ENCODE measurements around the gene TMEM74B. TPM values are rescaled to one million over a fixed set of nuclear protein-coding genes. Genes with fewer than 3 reads are reported as not detected.
"Not testable (repeated sequence)": the region's sequence is repeated elsewhere in the genome, so short reads cannot be mapped to it uniquely, and the experiment has no call there.

The TMEM74B gene
- total RNA-seq (2014; rRNA removed; shearing (Covaris generic)): not detected in 2 replicates

DNA sequence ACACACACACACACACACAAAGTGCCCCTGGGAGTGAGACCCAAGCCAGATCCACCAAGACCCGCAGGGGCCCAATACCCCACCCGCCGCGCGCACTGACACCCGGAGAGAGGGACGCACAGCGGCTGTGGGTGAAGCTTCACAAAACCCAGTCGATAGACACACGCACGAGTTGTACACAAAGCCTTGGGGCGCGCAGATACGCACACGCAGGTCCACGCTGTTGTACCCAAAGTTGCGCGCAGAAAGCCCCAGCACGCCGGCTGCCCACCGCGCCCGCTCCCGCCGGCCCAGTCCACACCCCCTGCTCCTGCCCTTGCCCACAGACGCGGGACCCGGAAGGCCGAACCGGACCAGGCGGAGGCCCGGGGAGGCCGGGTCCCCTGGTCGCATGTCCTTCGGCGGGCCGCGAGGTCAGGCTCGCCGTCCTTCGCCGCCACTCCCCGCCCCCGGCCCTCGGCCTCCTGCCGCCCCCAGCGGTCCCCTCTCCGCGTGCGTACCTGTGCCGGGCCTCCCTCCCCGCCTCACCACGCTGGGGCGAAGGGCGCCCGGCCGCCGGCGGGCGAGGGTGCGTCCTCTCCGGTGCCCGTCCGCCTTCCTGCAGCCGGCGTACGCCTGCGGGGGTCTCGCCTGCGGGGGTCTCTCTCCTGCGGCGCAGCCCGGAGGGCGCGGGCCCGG is at the start of gene TMEM74B:
Gene TMEM74B, minus strand, starts transcription at position 344 of the 678 bp plus-strand sequence. CDS start 1,180 bp downstream, outside the sequence.
- no peak for DNase-seq (ENCODE audit: low read depth)

DNA sequence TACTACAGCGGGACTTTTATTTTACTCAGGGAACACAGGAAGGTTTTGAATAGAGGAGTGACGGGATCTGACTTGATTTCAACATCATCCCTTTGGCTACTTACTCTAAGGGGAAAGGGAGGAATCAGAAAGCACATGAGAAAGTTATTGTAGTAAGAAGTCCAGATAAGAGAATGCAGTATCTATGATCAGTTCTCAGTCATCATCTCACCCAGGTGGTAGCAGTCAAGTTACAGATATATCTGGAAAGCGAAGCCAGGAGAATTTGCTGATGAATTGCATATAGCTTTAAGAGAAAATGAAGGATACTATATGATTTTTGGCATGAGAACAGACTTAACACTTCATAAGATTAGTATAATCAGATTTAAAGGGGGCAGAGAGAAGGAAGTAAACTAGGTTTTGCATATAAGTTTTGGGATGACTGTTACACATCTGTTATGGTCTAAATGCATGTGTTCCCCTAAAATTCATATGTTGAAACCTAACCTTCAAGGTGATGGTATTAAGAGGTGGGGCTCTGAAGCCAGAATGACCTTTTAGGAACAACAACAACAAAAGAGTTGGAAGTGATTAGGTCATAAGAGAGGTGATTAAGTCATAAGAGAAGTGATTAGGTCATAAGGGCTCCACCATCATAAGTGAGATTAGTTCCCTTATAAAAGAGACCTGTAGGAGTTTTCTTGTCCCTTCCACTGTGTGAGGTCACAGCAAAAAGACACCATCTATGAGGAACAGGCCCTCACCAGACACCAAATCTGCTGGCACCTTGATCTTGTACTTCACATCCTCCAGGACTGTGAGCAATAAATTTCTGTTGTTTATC is 47.7 kb upstream of the TMEM74B start:
- no peak for DNase-seq (ENCODE audit: low read depth)

DNA sequence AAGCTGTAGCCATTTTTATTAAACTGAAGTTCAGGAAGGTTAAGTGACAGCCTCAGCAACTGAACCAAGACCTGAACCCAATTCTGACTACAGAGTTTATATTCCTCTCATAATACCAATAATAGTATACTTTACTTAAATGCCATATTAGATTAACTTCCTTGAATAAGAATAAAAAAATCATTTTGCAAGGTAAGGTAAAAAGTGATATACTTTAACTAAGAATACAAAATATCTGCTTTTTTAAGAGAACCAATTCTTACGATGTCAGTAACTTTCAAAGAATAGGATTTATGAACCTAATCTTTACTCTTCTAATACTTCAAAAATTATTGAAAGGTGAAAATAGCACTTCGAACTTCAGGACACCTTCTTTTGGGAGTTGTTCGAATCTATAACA is 44.8 kb upstream of the TMEM74B start:
- no peak for DNase-seq (ENCODE audit: low read depth)

DNA sequence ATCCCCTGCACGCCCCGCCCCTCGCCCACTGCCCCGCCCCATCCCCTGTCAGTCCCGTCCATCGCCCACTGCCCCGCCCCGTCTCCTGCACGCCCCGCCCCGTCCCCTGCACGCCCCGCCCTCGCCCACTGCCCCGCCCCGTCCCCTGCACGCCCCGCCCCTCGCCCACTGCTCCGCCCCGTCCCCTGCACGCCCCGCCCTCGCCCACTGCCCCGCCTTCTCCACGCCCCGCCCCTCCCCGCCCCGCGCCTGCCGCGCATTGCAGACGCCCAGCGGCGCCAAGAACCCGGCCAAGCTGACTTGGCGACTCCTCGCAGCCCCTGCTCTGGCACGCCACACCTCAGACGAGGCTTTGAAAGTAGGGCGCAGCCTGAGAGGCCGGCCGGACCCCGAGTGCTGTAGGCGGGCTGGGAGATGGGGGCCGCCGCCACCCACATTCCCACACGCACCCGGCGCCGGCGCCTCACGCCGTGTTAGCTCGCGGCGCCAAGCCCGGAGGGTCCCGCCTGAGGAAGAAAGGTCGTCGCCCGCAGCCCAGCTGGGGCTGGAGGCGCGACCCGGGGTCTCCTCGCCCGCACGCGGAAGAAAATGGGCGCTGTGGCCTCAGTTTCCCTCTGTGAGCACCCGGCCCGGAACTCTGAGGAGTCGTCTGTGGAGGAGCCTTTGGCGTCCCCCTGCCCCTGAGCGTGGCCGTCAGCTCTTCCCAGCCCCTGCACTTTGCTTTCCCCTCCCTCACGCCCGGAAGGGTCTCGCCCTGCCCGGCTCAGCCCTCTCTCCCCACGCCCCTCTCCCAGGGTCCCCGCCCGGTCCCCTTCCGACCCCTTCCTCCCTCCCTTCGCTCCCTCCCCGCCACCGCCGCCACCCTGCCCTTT is 41.2 kb upstream of the TMEM74B start, which contains the start of gene RAD21L1:
Gene RAD21L1, plus strand, starts transcription at position 262 of the 872 bp plus-strand sequence. CDS start 2,410 bp downstream, outside the sequence.
- peak; percentile 70 for DNase-seq (ENCODE audit: low read depth)

DNA sequence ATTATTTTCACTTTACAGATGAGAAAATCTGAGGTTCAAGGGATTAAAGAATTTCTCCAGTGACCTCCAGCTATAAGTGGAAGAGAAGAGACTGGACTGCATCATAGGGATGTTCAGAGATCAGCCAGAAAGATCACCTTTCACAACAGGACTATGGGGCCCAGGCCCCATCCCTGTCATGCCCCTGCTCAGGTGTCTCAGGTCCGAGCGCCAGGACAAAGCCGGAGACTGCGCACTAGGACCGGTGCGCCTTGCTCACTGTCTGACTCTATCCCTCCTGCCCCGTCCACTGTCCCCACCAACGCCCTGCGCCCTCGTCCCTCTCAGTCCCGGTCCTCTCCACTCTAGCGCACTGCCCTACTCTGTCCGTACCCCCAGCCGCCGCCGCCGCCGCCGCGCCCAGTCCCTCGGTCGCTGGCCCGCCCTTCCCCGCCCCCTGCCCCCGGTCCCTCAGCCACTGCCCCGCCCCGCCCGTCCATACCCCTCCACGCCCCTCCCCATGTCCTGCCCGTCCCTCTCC is 40.5 kb upstream of the TMEM74B start:
- DNase-seq (ENCODE audit: low read depth): peak; percentile 80

DNA sequence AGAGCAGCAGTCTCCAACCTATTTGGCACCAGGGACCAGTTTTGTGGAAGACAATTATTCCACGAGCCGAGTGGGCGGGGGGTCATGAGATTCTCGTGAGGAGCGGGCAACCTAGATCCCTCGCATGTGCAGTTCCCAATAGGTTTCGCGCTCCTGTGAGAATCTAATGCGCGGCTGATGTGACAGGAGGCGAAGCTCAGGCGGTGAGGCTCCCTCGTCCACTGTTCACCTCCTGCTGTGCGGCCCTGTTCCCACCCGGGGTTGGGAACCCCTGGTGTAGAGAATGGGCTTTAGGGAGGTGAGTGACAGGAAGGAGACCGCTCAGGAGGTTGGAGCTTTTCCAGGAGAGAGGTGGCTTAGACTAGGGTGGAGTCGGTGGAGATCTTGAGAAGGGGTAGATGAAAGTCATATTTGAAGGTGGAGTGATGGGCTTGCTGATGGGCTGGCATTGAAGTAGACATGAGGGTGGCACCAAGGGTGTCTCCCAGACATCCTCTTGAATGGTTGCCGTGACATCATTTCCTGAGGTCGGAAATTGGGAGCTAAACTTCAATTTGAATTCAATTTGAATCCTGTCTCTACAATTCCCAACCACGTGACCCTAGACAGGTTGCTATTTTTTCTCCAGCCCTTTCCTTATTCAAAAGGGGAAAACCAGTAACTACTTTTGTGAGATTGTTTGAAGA is 39.6 kb upstream of the TMEM74B start:
- no peak for DNase-seq (ENCODE audit: low read depth)

DNA sequence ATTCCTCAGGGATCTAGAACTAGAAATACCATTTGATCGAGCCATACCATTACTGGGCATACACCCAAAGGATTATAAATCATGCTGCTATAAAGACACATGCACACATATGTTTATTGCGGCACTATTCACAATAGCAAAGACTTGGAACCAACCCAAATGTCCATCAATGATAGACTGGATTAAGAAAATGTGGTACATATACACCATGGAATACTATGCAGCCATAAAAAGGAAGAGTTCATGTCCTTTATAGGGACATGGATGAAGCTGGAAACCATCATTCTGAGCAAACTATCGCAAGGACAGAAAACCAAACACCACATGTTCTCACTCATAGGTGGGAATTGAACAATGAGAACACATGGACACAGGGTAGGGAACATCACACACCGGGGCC is 38.0 kb upstream of the TMEM74B start:
- not testable (repeated sequence) for DNase-seq (ENCODE audit: low read depth)

DNA sequence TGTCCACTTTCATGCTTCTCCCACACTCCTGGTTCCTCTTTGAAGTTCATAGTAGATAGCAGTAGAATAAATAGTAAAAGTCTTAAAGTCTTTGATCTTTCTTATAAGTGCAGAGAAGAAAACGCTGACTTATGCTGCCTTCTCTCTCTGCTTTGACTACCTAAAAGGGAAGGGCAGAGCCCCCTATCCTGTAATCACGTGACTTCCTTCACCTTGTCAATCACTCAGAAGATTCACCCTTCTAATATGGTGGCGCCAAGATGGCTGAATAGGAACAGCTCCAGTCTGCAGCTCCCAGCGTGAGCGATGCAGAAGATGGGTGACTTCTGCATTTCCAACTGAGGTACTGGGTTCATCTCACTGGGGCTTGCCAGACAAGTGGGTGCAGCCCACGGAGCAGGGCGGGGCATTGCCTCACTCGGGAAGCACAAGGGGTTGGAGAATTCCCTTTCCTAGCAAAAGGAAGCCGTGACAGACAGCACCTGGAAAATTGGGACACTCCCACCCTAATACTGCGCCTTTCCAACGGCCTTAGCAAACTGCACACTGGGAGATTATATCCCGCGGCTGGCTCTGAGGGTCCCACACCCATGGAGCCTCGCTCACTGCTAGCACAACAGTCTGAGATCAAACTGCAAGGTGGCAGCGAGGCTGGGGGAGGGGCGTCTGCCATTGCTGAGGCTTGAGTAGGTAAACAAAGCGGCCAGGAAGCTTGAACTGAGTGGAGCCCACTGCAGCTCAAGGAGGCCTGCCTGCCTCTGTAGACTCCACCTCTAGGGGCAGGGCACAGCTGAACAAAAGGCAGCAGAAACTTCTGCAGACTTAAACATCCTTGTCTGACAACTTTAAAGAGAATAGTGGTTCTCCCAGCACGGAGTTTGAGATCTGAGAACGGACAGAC is 32.0 kb upstream of the TMEM74B start:
- DNase-seq (ENCODE audit: low read depth): not testable (repeated sequence)

DNA sequence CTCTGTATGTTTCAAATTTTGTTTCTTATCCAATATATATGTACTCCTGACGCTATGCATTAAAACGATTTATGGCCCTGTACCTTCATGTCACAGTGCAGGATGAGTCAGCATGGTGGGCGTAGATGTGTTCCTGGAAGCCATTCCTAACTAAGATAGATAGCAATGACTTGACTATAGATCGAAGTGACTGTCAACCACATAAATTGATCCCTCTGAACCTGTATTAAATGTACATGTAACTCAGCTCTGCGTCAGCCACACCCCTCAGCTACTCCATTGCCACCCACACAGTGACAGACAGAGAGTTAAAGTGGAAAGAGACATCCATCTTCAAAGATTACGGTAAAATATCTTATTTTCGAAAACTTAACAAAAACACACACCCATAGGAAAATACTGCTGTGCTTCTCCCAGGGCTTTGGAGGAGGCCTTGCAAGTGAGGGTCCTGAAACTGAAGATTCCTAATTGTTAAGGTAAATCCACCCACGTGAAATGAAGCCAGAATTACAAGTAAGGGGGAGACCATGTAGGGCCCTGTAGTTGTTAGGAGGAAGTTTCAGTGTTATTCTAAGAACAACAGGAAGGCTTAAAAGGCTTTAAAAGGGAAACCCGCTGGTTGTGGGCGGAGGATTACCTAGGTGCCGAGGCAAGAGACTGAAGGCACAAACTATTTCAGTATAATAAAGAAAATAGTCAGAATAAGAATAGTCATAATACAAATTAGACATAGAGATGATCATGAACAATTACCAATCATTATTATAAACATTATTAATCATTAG is 30.8 kb upstream of the TMEM74B start:
- DNase-seq (ENCODE audit: low read depth): no peak

DNA sequence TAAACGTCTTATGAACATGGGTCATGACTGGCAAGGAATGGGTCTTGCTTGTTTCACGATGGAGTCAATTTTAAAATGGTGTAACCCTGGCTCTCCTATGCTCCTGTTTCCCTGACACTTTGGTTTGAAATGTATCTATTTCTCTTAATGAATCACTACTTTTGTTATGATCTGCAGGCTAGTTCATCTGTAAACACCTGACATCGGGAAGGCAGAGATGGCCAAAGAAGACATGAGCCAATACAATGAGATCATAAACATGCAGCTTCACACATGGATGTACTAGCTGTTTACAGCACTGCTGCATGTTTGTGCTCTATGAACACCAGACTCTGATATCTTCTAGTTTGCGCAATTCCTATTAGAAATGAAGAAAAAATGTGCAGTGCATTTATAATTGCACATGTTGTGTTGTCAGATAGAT is 30.1 kb upstream of the TMEM74B start:
- no peak for DNase-seq (ENCODE audit: low read depth)

DNA sequence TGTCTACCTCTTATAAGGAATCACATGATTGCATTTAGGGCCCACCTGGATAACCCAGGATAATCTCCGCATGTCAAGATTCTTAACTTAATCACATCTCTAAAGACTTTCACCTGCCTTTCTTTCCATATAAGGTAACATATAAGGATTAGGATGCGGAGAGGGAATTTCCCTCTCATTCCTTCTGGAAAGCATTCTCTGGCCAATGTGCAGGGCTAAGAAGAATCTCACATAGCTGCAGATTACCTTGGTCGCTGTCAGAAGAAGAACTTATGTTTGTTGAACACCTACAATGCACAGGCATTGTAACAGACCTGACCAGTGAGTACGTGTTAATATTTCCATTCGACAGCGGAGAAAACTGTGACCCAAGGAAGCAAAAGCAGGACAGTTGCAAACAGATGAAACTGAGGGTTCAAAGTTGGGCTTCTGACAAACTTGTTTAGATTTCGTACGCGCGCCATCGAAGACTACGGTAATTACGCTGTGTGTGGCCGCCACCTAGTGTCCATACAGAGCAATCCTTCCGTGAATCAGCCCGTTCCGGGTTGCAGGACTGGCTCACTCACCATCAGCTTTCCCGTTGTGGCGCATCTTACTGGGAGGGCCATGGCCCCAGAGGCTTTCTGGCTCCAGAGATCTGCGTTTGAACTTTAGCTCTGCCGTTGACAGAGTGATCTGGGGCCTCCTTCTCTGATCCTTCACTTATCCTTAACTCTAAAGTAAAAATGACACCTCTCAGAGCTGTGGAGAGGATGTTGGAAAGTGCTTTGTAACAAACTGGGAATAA is 28.0 kb upstream of the TMEM74B start:
- peak; percentile 79 for DNase-seq (ENCODE audit: low read depth)

DNA sequence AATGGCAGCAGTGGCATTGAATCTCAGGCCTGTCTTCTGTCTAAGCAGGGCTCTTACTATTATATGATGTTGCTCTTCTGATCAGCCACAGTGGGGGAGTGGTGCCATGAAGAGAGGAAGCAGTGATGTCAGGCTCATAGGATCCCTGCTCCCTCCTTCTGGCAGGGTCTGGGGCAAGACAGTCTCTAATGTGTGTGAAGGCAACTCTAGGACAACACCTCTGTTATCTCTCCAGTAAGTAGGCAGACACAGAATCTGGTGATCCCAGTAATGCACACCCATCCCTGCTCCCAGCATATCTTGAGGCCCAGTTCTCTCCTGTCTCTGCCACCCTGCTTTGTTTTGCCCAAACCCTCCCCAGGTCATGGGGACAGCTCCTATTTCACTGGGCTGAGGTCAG is 27.2 kb upstream of the TMEM74B start:
- no peak for DNase-seq (ENCODE audit: low read depth)

DNA sequence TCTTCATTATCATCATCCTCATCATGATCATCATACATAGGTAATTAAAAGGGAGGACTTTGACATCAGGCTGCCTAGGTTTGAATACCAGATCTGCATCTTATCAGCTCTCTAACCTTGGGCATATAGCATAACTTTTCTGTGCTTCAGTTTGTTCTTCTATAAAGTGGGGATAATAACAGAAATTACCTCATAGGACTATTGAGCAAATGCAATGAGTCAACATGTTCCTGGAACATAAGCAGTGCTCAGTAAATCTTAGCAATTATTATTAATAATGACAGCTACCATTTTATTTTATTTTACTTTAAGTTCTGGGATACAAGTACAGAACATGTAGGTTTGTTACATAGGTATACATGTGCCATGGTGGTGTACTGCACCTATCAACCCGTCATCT is 25.7 kb upstream of the TMEM74B start:
- DNase-seq (ENCODE audit: low read depth): no peak

DNA sequence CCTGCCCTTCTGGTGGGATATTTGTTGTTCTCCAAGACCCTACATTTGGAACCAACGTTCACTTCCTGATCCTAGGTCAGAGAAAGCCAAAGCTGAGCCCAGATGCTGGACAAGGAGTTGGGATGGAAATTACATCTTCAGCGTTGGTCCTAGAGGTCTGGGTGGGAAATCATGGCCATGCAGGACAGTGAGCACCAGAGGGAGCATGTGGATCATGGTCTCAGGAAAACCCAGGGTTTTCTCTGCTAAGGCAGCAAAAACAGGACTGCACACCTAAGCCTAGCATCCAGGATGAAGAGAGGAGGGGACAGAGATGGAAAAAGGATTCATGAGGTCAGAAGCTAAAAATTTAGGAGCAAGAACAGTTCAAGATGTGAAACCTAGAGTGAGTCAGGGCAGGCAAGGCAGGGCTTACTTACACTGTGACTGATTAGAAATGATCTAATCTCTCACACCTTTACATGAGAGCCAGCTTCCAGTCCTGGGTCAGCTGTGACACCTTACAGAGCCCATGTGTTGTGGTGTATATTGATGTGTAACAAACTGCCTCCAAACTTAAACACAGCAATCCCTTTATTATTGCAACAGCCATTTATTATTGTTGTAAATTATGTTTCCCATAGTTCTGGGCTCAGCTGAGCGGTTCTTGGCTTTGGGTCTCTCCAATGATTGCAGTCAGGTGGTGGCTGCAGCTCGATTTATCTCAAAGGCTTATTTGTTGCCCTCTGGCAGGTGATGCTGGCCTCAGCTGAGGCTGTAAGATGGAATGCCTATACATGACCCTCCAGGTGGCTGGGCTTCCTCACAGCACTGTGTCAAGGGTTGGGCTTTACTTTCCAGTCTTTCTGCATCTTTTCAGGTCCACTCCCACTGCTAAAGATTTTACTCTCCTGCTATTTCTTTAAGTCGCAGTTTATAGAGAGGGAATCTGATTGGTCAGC is 24.9 kb upstream of the TMEM74B start:
- peak; percentile 33 for DNase-seq (ENCODE audit: low read depth)

DNA sequence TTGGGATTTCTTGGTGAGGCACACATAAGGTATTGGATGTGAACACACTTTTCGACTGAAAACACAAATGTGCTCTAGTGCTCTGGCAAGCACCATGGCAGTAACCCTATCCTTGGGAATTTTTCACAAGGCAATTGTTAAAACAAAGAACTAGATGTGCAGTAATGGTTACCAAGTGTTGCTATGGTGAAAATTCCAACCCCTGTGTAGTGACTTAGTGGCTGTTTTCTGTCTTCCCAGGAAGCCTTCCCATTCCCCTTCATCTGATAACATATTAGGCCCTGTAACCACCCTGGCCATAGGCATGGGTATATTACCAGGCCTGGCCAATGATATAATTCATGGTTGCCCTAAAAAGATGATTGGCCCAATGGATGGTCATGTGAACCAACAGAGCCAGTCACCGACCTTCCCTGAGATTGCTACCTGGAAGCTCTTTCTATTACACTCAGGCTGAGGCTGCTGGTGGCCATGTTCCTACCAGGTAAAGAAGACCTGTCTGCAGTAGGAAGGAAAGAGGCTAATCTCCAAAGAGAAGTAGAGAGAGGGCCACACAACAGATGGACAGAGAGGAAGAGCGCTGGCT is 22.6 kb upstream of the TMEM74B start:
- DNase-seq (ENCODE audit: low read depth): no peak

DNA sequence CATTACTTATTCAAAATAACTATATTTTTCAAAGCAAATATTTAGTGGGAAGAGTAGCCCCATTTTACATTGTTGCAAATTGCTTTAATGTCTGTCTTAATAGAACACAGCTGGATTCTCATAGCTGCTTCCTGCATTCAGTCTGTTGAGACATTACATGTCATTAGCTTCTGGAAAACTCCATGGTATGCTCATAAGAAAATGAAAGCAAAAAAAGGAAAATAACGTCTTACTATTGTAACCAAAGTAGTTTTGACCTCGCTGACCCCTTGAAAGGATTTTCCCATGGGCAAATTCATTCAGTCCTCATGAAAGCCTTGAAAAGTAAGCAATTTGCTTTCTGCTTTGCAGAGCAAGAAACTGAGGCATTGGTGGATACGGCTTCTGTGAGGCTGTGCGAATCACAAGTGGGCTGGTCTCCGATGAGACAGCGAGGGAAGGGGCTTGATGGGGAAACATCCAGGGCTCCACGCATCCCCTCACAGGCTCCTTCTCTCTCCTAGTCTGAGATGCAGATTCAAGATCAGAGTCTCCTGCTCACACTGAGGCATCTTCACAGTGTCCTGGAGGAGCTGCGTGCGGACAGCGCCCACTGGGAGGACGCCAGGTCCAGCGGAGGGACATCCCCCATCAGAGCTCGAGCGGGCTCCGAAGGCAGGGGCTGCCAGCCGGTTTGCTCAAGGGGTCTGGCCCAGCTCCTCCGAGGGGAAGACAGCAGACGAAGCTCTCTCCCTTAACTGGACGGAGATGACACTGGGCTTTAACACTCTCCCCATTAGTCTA is 21.8 kb upstream of the TMEM74B start:
- peak; percentile 25 for DNase-seq (ENCODE audit: low read depth)
